ES-I3 (cell line): ENCODE results near the gene ARHGEF38.

ENCODE experiments used
- H3K36me3 ChIP-seq: 2 replicates; pipeline ENCODE4 v1.6.1; 2013; ENCODE audit warnings: mild to moderate bottlenecking, low read length, control low read depth, moderate library complexity; ENCODE audit not compliant: insufficient read depth
- H3K4me1 ChIP-seq: 2 replicates; pipeline ENCODE4 v1.6.1; 2013; ENCODE audit warnings: mild to moderate bottlenecking, control low read depth, low read length; ENCODE audit not compliant: insufficient read depth
- H3K9ac ChIP-seq: 2 replicates; pipeline ENCODE4 v1.6.1; 2013; ENCODE audit warnings: low read depth, mild to moderate bottlenecking, low read length, moderate library complexity
- H3K9me3 ChIP-seq: 2 replicates; pipeline ENCODE4 v1.6.1; 2013; ENCODE audit warnings: mild to moderate bottlenecking, low read length, moderate library complexity; ENCODE audit not compliant: control insufficient read depth, insufficient read depth

ARHGEF38 gene

GRCh38 chr4:105586638-105587328 lies 34.4 kb downstream of the ARHGEF38 start:
- H3K9me3 ChIP-seq: no peaks in the 10 kb centered on the region
- no peak overlapping the region for H3K9ac ChIP-seq
- H3K36me3 ChIP-seq: no peaks in the 10 kb centered on the region
- no peaks in the 10 kb centered on the region for H3K4me1 ChIP-seq

- H3K9me3 ChIP-seq: no peaks in the 10 kb centered on the region
- H3K36me3 ChIP-seq: no peaks in the 10 kb centered on the region
- H3K4me1 ChIP-seq: no peaks in the 10 kb centered on the region
- H3K9ac ChIP-seq: no peak overlapping the region
Observed at GRCh38 chr4:105587841-105588240, 35.4 kb downstream of the ARHGEF38 start.

DNA sequence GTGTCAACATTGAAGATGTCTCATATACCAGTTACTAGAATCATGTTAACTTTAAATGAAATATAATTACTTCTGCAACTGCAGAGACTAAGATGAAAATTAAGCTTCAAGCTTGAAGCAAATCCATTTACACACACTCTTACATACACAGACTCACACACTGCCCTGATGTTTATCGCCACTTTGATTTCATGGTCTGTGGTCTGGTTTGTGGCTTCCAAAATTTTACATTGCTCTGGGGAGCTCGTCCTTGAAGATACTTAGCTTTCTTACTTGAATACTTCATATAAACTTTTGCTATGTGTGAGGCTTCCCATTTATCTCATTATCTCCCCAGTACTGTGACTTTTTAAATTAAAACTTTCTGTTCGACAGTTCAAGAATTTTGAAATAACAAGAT lies 35.8 kb downstream of the ARHGEF38 start:
- Histone ChIP-seq H3K36me3 (no peaks in the 10 kb centered on the region), H3K4me1 (no peaks in the 10 kb centered on the region), H3K9me3 (no peaks in the 10 kb centered on the region), H3K9ac (no peak overlapping the region)

DNA sequence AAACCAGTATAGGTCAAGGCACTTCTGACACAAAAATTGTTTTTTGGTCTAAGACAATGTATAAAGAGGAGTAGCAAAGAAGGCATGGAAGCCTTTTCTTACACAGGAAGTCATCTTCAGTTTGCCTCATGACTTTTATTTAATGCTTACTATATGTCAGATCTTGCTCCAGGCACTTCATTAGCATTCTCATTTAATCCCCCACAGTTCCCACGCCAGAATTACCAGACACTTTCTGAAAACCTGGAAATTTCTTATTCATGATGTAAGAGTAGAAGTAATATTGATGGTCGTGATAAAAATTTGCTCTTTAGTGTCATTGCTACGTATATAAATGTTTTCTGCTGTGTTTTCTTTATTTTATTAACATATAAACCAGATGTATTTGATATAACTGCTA lies 39.2 kb downstream of the ARHGEF38 start:
- Histone ChIP-seq H3K36me3 (no peaks in the 10 kb centered on the region), H3K9ac (no peak overlapping the region), H3K4me1 (no peaks in the 10 kb centered on the region), H3K9me3 (no peaks in the 10 kb centered on the region)

DNA sequence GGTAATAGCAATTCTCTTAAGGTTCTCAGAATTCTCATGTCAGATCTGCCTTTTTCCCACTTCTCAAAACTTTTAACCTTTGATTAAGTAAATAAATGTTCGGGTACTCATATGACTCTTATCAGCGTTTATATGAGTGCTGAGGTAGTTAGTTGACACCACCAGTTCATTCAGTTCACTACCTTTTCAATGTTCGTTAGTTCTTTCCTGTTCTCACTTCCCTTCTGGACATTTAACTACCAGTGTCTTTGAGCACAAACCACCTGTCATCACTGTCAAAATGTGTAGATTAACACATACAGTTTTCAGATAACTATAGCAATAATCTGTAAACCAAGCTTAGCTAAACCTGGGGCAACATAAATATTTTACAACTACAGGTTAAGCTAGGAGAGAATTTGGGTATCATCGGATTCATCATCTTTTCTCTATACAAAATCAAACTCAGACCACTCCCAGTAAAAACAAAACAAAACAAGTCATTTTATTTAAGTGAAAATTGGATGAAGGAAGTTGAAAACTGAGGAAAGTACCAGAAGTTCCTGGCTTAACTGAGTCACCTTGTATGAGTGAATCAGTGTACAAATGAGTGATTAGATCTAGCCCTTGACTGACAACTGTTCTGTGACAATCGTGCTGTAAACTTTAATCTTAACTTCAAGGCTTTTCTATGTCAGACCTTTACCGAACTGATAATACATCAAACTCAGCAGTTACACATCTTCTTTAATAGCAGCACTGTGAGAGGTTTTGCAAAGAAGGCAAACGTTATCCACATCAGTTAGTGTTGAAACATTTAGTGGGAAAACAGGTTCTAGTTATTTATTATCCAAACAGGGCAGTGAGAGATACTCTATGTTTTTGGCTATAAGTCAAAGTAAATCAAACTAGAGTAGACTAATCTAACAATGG lies 41.9 kb downstream of the ARHGEF38 start:
- Histone ChIP-seq H3K4me1 (no peaks in the 10 kb centered on the region), H3K36me3 (no peaks in the 10 kb centered on the region), H3K9ac (no peak overlapping the region), H3K9me3 (no peaks in the 10 kb centered on the region)

- no peaks in the 10 kb centered on the region for H3K36me3 ChIP-seq
- H3K9ac ChIP-seq: no peak overlapping the region
Observed at GRCh38 chr4:105596684-105597083, 44.3 kb downstream of the ARHGEF38 start.

GRCh38 chr4:105598052-105598451 lies 45.6 kb downstream of the ARHGEF38 start:
- Histone ChIP-seq H3K9ac (no peak overlapping the region), H3K4me1 (no peaks in the 10 kb centered on the region), H3K9me3 (no peaks in the 10 kb centered on the region), H3K36me3 (no peaks in the 10 kb centered on the region)

More at GRCh38 chr4:105596684-105597083, 44.3 kb downstream of the ARHGEF38 start:
- no peaks in the 10 kb centered on the region for H3K4me1 ChIP-seq
- no peaks in the 10 kb centered on the region for H3K9me3 ChIP-seq

GRCh38 chr4:105598787-105599186 lies 46.4 kb downstream of the ARHGEF38 start:
- no peaks in the 10 kb centered on the region for H3K9me3 ChIP-seq
- no peak overlapping the region for H3K9ac ChIP-seq
- no peaks in the 10 kb centered on the region for H3K4me1 ChIP-seq
- no peaks in the 10 kb centered on the region for H3K36me3 ChIP-seq

- H3K36me3 ChIP-seq: no peaks in the 10 kb centered on the region
- H3K9ac ChIP-seq: no peak overlapping the region
- H3K9me3 ChIP-seq: no peaks in the 10 kb centered on the region
- H3K4me1 ChIP-seq: no peaks in the 10 kb centered on the region
Observed at GRCh38 chr4:105599482-105599881, 47.1 kb downstream of the ARHGEF38 start.

DNA sequence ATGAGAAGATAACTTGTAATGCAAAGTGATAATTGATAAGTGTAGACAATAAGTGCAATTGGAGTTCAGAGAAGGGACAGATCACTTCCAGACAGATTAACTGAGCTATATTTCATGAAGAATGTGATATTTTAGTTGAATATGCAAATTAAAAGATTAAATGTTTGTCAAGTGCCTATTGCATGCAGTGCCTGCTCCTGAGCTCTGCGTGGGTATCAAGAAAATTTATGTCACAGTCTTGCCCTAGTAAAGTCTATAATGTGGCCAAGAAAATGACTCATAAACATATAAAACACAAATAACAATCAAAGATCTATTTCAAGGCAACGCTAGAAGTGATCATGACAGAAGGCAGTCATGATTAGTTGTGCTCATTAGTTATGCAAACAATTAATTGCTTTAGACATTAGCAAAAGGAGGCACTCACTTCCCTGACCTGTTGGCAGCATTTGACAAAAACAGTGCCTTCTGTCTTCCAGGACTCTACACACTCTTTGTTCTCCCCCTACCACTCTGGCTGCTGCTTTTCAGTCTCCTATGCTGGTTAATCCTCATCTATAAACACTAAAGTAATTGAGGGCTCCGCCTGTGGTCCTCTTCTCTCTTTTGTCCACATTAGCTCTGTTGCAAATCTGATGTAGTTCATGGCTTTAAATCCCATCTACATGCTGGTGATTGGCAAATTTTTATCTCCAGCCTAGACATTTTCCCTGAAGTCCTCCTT lies 47.7 kb downstream of the ARHGEF38 start:
- Histone ChIP-seq H3K9ac (no peak overlapping the region), H3K4me1 (no peaks in the 10 kb centered on the region), H3K36me3 (no peaks in the 10 kb centered on the region), H3K9me3 (no peaks in the 10 kb centered on the region)

GRCh38 chr4:105600951-105601350 lies 48.5 kb downstream of the ARHGEF38 start:
- Histone ChIP-seq H3K36me3 (no peaks in the 10 kb centered on the region), H3K9ac (no peak overlapping the region), H3K4me1 (no peaks in the 10 kb centered on the region)

GRCh38 chr4:105601406-105601805 lies 49.0 kb downstream of the ARHGEF38 start:
- no peaks in the 10 kb centered on the region for H3K4me1 ChIP-seq
- H3K36me3 ChIP-seq: no peaks in the 10 kb centered on the region

More at GRCh38 chr4:105600951-105601350, 48.5 kb downstream of the ARHGEF38 start:
- H3K9me3 ChIP-seq: no peaks in the 10 kb centered on the region

DNA sequence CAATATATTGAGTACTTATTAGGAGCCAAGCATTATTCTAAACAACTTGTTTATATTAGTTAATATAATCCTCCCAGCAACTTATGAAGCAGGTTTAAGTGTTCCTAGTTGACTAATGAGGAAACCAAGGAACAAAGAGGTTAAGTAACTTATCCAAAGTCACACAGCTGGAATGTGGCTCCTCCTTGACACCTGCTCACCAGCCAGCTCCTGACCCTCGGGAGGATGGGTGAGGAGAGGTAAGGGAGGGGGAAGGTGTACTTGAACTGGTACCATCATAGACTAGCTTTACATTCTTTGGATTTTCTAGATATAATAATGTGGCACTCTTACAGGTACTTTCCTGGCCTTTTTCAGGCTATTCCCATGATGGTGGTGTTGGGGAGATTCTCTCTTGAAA lies 50.7 kb downstream of the ARHGEF38 start:
- Histone ChIP-seq H3K9ac (no peak overlapping the region), H3K4me1 (no peaks in the 10 kb centered on the region), H3K36me3 (no peaks in the 10 kb centered on the region), H3K9me3 (no peaks in the 10 kb centered on the region)

More at GRCh38 chr4:105601406-105601805, 49.0 kb downstream of the ARHGEF38 start:
- Histone ChIP-seq H3K9me3 (no peaks in the 10 kb centered on the region), H3K9ac (no peak overlapping the region)

DNA sequence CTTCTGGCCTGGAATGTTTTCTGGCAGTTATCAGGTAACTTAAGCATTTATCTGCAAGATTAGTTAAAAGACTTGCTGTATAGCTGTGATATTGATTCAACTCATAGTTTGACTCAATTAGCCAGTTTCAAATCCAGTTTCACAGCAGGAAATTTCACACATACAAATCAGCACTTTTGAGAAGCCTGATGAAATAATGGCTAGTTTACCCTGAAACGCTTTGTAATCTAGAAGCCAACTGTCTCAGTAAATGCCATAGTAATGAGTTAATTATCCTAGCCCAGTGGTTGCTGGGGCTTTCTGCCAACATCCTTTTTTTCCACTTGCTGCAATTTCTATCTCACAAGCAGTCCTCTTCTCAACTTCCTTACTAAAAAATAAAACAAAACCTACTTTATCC lies 53.1 kb downstream of the ARHGEF38 start:
- Histone ChIP-seq H3K9me3 (no peaks in the 10 kb centered on the region), H3K4me1 (no peaks in the 10 kb centered on the region), H3K36me3 (no peaks in the 10 kb centered on the region), H3K9ac (no peak overlapping the region)
